C4-2B (cell line): ENCODE data around the gene NELL1.

Experiments
- ZFX ChIP-seq: fragments of 450-650 bp; IDR thresholded peaks from 2 replicates; pipeline ENCODE4 v1.6.1; 2017
- TF ChIP-seq, protein P1 (sequence below): fragments of 450-650 bp; conservative IDR thresholded peaks from 2 replicates; pipeline ENCODE4 v1.5.1; 2017; ENCODE audit warnings: mild to moderate bottlenecking

DNA sequence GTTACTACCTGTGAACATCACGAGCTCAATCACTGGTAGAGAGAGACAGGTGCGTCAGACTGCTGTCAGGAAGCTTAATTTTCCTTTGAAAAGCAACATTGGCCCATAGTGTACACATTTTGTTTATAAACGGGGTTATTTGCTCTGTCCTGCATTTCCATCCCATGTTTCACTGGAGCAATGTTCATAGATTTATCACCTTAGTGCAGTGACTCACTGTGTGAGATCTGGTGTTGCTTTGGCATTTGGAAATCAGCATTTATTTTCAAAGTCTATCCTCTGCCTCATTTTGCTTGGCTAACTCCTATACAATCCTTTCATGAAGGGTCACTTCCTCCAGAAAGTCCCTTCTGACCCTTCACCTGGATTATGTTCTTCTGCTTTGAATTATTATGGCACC lies 529.1 kb downstream of the NELL1 start:
- TF ChIP-seq, protein P1, sequence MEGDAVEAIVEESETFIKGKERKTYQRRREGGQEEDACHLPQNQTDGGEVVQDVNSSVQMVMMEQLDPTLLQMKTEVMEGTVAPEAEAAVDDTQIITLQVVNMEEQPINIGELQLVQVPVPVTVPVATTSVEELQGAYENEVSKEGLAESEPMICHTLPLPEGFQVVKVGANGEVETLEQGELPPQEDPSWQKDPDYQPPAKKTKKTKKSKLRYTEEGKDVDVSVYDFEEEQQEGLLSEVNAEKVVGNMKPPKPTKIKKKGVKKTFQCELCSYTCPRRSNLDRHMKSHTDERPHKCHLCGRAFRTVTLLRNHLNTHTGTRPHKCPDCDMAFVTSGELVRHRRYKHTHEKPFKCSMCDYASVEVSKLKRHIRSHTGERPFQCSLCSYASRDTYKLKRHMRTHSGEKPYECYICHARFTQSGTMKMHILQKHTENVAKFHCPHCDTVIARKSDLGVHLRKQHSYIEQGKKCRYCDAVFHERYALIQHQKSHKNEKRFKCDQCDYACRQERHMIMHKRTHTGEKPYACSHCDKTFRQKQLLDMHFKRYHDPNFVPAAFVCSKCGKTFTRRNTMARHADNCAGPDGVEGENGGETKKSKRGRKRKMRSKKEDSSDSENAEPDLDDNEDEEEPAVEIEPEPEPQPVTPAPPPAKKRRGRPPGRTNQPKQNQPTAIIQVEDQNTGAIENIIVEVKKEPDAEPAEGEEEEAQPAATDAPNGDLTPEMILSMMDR, result no peak
- TF ChIP-seq ZFX, result no peak
